SJSA1 (cell line): Measurements from ENCODE around the gene SPP1. TPM values are rescaled to one million over a fixed set of nuclear protein-coding genes. Genes with fewer than 3 reads are reported as not detected.
"Not testable (repeated sequence)": the region's sequence is repeated elsewhere in the genome, so short reads cannot be mapped to it uniquely, and the experiment has no call there.

ENCODE experiments used
- DNase-seq, 2 experiments: peaks; one replicate each; pipeline ENCODE4 v3.0.0-alpha.2; 2015 to 2020; ENCODE audit warnings: low spot score in 2 of 2, low read depth in 1 of 2
- H3K27ac ChIP-seq: fragments of 250-450 bp; sonication (Bioruptor Pico); 2 replicates; pipeline ENCODE4 v1.5.1; 2020; ENCODE audit warnings: mild to moderate bottlenecking, moderate library complexity
- H3K27me3 ChIP-seq: fragments of 250-450 bp; sonication (Bioruptor Pico); replicated peaks from 2 replicates; pipeline ENCODE4 v1.5.1; 2020; ENCODE audit warnings: mild to moderate bottlenecking, moderate library complexity
- H3K36me3 ChIP-seq: fragments of 250-450 bp; sonication (Bioruptor Pico); 2 replicates; pipeline ENCODE4 v1.5.1; 2020; ENCODE audit warnings: mild to moderate bottlenecking
- H3K4me1 ChIP-seq: fragments of 250-450 bp; sonication (Bioruptor Pico); replicated peaks from 2 replicates; pipeline ENCODE4 v1.6.1; 2021; ENCODE audit warnings: mild to moderate bottlenecking
- H3K4me3 ChIP-seq: fragments of 250-450 bp; sonication (Bioruptor Pico); 2 replicates; pipeline ENCODE4 v1.5.1; 2020; ENCODE audit warnings: mild to moderate bottlenecking
- H3K9me3 ChIP-seq: fragments of 250-450 bp; sonication (Bioruptor Pico); replicated peaks from 2 replicates; pipeline ENCODE4 v1.5.1; 2020; ENCODE audit warnings: mild to moderate bottlenecking
- total RNA-seq: library from RNA; depleted of rRNA; stranded (reverse); fragments of >200 nt; shearing (Covaris generic); gene quantifications from 2 replicates; pipeline ENCODE4 v1.2.3, GENCODE V29; 2014

Gene SPP1
- total RNA-seq, 1 experiment from 2014 or later = 2.7 TPM

GRCh38 chr4:88009871-88010270 lies 34.4 kb downstream of the SPP1 start:
- no peak for DNase-seq
- H3K4me3 ChIP-seq = no peak overlapping the region
- peaks cover 32% of the 10 kb centered on the region for H3K4me1 ChIP-seq

DNA sequence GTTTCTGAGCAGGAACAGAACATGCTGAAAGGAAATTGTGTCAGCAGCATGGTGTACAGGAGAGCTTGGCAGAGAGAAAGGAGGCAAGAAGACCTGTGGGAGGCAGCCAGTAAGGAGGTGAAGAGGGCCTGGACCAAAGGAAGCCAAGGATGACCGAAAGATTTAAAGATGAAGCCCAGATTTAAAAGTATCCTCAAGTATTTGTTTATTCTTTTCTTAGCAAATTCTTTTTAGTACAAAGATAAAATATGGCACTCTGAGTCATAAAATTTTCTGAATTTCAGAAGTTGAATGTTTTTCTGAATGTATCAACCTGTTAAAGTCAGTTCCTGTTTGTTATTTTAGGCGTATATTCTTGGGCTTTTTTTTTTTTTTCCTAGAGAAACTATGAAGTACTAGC lies 35.5 kb downstream of the SPP1 start:
- no peak for DNase-seq
- H3K4me3 ChIP-seq = no peak overlapping the region
- no peak overlapping the region for H3K27ac ChIP-seq
- H3K9me3 ChIP-seq = no peaks in the 10 kb centered on the region
- H3K27me3 ChIP-seq = no peaks in the 10 kb centered on the region
- H3K4me1 ChIP-seq = peaks cover 39% of the 10 kb centered on the region
- peaks cover 5% of the 10 kb centered on the region for H3K36me3 ChIP-seq

More at GRCh38 chr4:88009871-88010270, 34.4 kb downstream of the SPP1 start:
- no peaks in the 10 kb centered on the region for H3K9me3 ChIP-seq
- peaks cover 5% of the 10 kb centered on the region for H3K36me3 ChIP-seq
- no peaks in the 10 kb centered on the region for H3K27me3 ChIP-seq
- no peak overlapping the region for H3K27ac ChIP-seq

GRCh38 chr4:88012647-88013046 lies 37.1 kb downstream of the SPP1 start:
- Histone ChIP-seq H3K4me3 (no peak overlapping the region), H3K36me3 (peaks cover 11% of the 10 kb centered on the region), H3K27me3 (no peaks in the 10 kb centered on the region), H3K4me1 (peaks cover 47% of the 10 kb centered on the region), H3K9me3 (no peaks in the 10 kb centered on the region), H3K27ac (no peak overlapping the region)
- no peak for DNase-seq

GRCh38 chr4:88014386-88014905 lies 38.9 kb downstream of the SPP1 start:
- Histone ChIP-seq H3K4me1 (peaks cover 54% of the 10 kb centered on the region), H3K36me3 (peaks cover 7% of the 10 kb centered on the region), H3K4me3 (no peak overlapping the region), H3K27ac (no peak overlapping the region), H3K9me3 (no peaks in the 10 kb centered on the region), H3K27me3 (no peaks in the 10 kb centered on the region)
- no peak for DNase-seq

DNA sequence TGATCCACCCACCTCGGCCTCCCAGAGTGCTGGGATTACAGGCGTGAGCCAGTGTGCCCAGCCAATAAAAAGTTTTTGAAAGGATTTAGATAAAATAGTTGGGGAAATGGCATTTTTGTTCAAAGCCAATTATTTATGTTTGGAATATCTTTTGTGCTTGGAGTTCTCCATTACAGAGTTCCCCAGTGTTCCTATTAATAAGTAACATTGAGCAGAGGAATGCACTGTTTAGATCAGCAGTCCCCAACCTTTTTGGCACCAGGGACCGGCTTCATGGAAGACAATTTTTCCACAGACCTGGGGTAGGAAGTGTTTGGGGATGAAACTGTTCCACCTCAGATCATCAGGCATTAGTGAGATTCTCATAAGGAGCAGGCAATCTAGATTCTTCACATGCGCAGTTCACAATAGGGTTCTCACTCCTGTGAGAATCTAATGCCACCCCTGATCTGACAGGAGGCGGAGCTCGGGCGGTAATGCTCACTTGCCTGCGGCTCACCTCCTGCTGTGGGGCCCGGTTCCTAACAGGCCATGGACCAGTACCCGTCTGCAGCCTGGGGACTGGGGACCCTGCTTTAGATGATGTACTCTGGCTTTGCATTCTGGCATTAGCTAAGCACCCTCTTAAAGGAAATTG lies 40.3 kb downstream of the SPP1 start:
- peaks cover 18% of the 10 kb centered on the region for H3K36me3 ChIP-seq
- no peaks in the 10 kb centered on the region for H3K9me3 ChIP-seq
- H3K4me3 ChIP-seq = no peak overlapping the region
- H3K4me1 ChIP-seq = peaks cover 47% of the 10 kb centered on the region
- H3K27me3 ChIP-seq = no peaks in the 10 kb centered on the region
- no peak overlapping the region for H3K27ac ChIP-seq
- no peak for DNase-seq

DNA sequence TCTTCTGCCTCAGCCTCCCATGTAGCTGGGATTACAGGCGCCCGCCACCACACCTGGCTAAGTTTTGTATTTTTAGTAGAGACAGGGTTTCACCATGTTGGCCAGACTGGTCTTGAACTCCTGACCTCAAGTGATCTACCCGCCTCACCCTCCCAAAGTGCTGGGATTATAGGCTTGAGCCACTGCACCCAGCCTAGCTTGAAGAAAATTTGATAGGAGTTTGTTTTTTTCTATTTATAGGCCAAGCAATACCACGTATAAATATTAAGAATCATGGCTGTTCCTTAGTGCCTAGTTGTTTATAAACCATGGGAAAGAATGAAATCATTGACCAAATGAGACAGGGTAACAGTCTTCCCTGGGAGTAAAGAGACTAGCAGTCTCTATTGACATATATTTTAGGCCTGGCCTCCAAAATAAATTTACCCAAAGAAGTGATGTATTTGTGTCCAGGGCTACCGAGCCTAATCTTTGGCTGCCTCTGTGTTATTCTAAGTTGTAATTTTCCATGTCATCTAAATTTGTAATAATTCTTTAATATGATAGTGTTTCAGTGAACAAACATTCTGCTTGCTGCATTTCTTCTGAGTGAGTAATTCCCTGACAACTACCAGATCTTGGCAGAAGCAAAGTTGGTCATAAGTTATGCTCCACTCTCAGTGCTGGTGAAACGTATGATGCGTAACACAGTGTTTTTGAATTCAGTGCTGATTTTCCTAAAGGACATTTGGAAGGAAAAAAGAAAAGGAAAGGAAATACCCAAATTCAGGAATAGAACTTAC lies 42.2 kb downstream of the SPP1 start:
- peaks cover 36% of the 10 kb centered on the region for H3K4me1 ChIP-seq
- H3K27me3 ChIP-seq = no peaks in the 10 kb centered on the region
- H3K9me3 ChIP-seq = no peaks in the 10 kb centered on the region
- peak overlapping the region; percentile 87 for H3K27ac ChIP-seq
- peaks cover 35% of the 10 kb centered on the region for H3K36me3 ChIP-seq
- no peak overlapping the region for H3K4me3 ChIP-seq
- peak in 1 of 2 experiments; percentile 72 for DNase-seq

GRCh38 chr4:88018466-88018865 lies 43.0 kb downstream of the SPP1 start:
- Histone ChIP-seq H3K9me3 (no peaks in the 10 kb centered on the region), H3K4me3 (no peak overlapping the region), H3K27me3 (no peaks in the 10 kb centered on the region), H3K36me3 (peaks cover 39% of the 10 kb centered on the region), H3K27ac (peak overlapping the region; percentile 87), H3K4me1 (peaks cover 30% of the 10 kb centered on the region)
- DNase-seq = no peak

DNA sequence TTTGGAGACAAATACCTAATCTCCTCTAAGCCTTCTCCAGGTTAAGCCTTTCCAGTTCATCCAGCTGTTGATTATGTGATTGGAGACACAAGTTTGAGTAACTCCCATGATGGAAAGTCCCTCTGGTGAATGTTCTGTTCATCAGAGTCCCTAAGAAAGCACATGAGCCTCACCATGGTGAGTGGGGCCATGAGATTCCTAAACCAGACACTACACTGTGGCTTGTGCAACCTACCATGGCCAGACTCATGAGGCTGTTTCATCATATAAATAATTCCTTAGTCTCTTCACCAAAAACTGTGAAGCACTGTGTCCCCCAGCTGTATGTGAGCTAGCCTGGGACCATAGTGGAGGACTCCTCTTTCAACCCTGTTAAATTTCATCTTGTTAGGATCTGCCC lies 46.3 kb downstream of the SPP1 start:
- H3K9me3 ChIP-seq = no peaks in the 10 kb centered on the region
- H3K4me3 ChIP-seq = no peak overlapping the region
- H3K4me1 ChIP-seq = peaks cover 18% of the 10 kb centered on the region
- DNase-seq = no peak
- H3K36me3 ChIP-seq = peaks cover 66% of the 10 kb centered on the region
- no peaks in the 10 kb centered on the region for H3K27me3 ChIP-seq
- H3K27ac ChIP-seq = no peak overlapping the region

- H3K27ac ChIP-seq = no peak overlapping the region
- no peaks in the 10 kb centered on the region for H3K27me3 ChIP-seq
- H3K4me3 ChIP-seq = no peak overlapping the region
- no peak for DNase-seq
- H3K4me1 ChIP-seq = peaks cover 17% of the 10 kb centered on the region
- H3K9me3 ChIP-seq = no peaks in the 10 kb centered on the region
- peaks cover 67% of the 10 kb centered on the region for H3K36me3 ChIP-seq
Observed at GRCh38 chr4:88022289-88022688, 46.8 kb downstream of the SPP1 start.

DNA sequence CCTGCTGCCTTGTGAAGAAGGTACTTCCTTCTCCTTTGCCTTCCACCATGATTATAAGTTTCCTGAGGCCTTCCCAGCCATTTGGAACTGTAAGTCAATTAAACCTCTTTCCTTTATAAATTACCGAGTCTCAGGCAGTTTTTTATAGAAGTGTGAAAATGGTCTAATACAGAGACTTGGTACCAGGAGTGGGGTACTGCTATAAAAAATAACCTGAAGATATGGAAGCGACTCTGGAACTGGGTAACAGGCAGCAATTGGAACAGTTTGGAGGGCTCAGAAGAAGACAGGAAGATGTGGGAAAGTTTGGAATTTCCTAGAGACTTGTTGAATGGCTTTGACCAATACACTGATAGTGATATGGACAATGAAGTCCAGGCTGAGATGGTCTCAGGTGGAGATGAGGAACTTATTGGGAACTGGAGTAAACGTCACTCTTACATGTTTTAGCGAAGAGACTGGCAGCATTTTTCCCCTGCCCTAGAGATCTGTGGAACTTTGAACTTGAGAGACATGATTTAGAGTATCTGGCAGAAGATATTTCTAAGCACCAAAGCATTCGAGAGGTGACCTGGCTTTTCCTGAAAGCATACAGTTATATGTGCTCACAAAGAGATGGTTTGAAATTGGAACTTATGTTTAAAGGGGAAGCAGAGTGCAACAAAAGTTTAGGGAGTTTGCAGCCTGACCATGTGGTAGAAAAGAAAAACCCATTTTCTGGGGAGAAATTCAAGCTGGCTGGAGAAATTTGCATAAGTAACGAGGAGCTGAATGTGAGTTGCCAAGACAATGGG lies 50.6 kb downstream of the SPP1 start:
- not testable (repeated sequence) for DNase-seq, H3K27ac ChIP-seq, H3K27me3 ChIP-seq, H3K4me3 ChIP-seq, H3K9me3 ChIP-seq
- Histone ChIP-seq H3K4me1 (peaks cover 16% of the 10 kb centered on the region), H3K36me3 (peaks cover 78% of the 10 kb centered on the region)

DNA sequence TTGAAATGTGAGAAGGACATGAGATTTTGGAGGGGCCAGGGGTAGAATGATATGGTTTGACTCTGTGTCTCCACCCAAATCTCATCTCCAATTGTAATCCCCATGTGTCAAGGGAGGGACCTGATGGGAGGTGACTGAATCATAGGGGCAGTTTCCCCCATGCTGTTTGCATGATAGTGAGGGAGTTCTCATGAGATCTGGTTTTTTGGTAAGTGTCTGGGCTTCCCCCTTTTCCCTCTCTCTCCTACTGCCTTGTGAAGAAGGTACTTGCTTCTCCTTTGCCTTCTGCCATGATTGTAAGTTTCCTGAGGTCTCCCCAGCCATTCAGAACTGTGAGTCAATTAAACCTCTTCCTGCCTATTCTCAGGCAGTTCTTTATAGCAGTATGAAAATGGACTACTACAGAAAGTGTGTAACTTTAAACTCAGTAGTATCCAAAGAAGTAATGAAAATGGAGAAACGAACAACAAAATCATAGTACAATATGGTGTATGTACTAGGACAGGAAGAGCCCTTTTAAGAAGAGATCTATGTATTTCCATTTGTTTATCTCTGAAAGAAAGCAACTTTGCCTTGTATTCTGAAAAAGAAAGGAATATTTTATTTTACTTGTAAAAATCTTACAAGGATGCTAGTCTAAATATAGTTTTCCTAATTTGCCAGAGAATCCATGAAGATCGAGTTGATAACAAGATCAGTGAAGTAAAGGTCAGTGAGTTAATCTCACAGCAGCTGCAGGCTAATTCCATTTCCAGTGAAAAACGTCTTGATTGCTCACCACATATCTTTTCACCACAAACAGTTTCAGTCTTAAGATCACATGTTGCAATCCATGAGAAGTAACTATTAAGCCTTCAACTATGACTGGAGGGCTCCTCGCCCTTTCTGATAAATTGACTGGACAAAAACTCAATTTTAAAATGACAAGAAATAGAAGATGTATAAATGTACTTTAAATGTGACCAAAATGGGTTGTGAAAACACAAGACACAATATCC lies 52.4 kb downstream of the SPP1 start:
- Histone ChIP-seq H3K27me3 (no peaks in the 10 kb centered on the region), H3K27ac (peak overlapping the region; percentile 53), H3K4me3 (no peak overlapping the region), H3K9me3 (no peaks in the 10 kb centered on the region), H3K4me1 (peaks cover 16% of the 10 kb centered on the region), H3K36me3 (peaks cover 73% of the 10 kb centered on the region)
- peak in 1 of 2 experiments; percentile 63 for DNase-seq

DNA sequence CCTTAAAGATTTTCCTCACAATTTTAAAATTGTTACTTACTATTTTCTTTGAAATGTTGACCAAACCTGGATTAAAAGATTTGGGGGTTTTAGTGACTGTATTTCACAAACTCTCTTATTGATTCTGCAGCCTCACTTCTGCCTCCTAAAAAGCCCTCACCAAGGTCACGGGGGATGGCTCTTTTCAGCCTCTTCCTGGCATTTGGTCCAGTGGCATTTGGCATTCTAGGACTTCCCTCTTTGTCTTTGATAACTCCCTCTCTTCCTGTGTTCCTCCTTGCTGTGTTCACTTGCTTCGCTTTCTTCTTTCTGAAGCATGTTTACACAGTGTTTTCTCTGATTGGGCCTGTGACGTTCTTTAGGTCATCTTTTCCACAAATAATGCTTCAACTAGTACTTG lies 53.4 kb downstream of the SPP1 start:
- Histone ChIP-seq H3K36me3 (peaks cover 71% of the 10 kb centered on the region), H3K4me1 (peaks cover 16% of the 10 kb centered on the region), H3K27ac (peak overlapping the region; percentile 53), H3K27me3 (no peaks in the 10 kb centered on the region), H3K9me3 (no peaks in the 10 kb centered on the region), H3K4me3 (no peak overlapping the region)
- DNase-seq = no peak

DNA sequence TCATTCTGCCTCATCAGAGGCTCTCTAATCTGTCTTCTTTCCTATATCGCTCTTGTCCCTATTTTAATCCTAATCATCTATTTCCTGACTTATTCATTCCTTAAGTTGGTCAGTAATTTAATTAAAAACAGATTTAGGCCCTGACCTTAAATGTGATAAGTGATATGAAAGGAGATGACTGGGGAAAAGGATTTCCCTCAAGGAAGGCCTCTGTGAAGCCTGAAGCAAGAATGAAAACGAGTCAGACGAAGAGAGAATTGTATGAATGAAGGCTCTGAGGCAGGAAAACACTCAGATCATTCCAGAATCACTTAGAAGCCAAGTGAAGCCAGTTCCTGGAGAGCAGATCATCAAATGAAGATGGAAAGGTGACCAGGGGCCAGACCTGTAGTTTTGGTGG lies 54.0 kb downstream of the SPP1 start:
- DNase-seq = no peak
- Histone ChIP-seq H3K4me1 (peaks cover 16% of the 10 kb centered on the region), H3K27me3 (no peaks in the 10 kb centered on the region), H3K9me3 (no peaks in the 10 kb centered on the region), H3K36me3 (peaks cover 70% of the 10 kb centered on the region), H3K27ac (no peak overlapping the region), H3K4me3 (no peak overlapping the region)
